Endometrium (tissue), 2 donors: ENCODE results near the gene OTUD7B.
A peak's percentile ranks its signal among the peaks of the same experiment; 100 is the strongest.

Source experiments
- FAIRE-seq: peaks from 2 replicates; lab custom pipeline; 2012; peaks lifted over from hg19 to GRCh38; lab: Jason Lieb, UNC
- donor health status: control.
- donor health status: control.

OTUD7B gene

DNA sequence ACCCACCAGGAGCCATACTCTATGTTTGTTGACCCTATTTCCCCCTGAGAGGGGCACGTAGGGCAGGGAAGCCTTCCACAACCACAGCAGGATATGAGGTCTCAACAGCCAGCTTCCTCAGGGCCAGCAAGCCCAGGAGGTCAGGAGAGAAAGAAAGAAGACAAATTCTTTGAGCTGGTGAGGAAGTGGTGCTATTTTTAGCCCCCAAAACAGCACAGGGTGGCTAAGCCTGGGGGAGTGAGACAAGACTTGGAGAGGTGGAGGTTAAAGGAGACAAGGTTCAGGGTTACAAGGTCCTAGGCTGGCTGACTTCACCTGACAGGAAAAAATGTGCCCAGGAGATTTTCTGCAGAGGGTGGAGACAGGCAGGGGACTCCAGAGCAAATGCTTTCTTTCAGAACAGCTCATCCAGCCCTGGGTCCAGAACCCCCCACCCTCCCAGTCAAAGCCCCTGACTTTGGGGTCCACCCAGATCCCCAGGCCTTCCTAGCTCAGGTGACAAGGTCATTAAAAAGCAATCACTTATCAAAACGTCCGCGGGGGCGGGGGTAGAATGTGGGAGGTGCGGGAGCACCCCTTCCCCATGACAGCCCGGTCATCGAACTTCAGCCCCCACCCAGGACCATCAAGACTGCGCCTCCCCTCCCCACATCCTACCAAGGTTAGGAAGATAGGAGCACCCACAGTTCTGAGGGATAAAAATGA is 94.2 kb downstream of the OTUD7B start:
- no peak for FAIRE-seq

- FAIRE-seq = no peak
These were observed 94.9 kb downstream of the OTUD7B start for GRCh38 chr1:149915429-149916192.

DNA sequence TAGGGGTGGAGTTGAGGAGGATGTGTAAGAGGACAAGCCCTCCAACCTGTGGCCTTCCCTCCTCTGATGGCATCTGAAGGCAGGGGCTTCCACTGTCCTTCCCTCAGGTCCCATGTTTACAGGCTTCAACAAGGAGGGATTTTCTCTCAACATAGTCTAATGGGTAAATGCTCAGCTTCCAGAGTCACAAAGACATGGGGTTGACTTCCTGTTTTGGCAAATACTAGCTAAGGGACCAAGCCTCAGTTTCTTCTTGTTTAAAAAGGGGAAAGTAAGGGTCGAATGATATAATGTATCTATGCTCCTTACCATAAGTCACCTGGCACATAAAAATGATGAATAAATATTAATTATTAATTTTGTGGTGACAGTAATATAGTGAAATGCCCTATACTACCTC is 96.0 kb downstream of the OTUD7B start:
- FAIRE-seq = no peak

DNA sequence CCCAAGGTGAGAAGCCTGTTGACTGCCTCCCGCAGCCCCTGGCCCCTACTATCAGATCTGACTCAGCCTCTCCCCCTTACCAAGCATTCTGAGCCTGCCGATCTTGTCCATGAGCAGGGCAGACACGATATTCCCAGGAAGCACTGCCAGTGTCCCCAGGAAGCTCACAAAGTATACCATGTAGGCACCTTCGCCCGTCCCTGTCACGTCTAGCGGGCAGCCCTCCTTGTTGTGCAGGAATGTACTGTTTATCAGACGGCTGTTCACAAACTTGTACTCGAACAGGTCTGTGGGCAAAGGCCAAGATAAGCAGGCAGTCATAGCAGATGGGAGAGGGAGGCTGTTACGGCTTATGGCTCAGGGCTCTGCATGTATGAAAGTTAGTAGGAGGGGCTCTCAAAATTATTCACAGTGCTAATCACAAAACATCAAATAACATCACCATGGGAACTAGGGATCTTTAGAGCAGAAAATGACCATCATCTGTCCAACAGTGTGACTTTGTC is 103.9 kb downstream of the OTUD7B start:
- no peak for FAIRE-seq

GRCh38 chr1:149903836-149904491 is 106.6 kb downstream of the OTUD7B start:
- no peak for FAIRE-seq

GRCh38 chr1:149899460-149900284 is 110.9 kb downstream of the OTUD7B start, which contains the start of gene BOLA1:
Gene BOLA1 (plus strand): TSS chr1:149899568. CDS start chr1:149900060, 492 bp downstream.
- FAIRE-seq = peak; percentile 60

- no peak for FAIRE-seq
These were observed 114.0 kb downstream of the OTUD7B start for GRCh38 chr1:149896575-149896974.

DNA sequence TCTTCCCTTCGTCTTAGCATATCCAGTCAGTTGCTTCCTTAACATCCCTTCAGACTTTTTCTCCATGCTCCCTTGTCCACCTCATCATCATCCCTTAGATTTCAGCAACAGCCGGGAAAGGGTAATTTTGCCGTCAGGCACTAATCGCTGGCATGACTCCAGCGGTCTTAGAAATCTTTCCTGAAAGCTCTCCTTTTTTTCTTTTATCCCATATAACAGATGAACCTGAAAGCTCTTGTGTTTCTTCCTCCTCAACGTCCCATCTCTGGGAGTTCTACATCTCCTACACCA is 121.6 kb downstream of the OTUD7B start:
- FAIRE-seq = no peak

GRCh38 chr1:149888247-149888998 is 122.1 kb downstream of the OTUD7B start:
- FAIRE-seq = no peak
